HuH-7.5 (cell line): ENCODE measurements around the gene DGUOK.
"Not testable (repeated sequence)": the region's sequence is repeated elsewhere in the genome, so short reads cannot be mapped to it uniquely, and the experiment has no call there.

ENCODE experiments used
- DNase-seq: peaks from one replicate; pipeline ENCODE4 v3.0.0; 2011; ENCODE audit warnings: low spot score

DGUOK gene

DNA sequence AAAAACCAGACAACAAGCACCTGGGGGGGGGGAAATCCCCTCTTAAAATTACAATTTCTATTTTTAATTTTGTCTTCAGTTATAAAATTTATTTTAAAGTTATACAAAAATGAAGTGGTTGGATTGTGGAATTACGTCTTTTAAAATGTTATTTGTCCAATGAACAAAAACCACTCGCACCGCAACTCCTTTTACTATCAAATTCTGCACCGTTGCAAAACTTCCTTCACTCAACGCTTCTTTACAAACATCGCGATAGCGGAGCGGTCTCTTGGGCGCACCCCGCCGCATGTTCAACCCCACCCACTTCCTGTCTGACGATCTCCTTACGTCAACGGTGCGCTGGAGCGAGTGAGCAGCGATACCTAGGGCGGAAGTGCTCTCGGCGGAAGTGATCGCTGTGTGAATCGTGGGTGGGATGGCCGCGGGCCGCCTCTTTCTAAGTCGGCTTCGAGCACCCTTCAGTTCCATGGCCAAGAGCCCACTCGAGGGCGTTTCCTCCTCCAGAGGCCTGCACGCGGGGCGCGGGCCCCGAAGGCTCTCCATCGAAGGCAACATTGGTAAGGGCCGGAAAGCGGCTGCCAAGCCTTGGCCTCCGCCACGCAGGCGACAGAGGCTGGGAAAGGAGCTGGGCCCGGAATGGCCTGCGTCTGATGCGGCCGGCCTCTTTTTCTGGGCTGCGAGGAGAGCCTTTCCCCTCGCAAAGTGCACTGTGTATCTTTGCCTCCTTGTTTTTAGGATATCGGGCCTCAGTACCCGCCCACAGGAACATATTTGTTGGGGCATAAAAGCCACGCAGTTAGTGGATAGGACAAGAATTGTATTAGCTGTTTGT is at the start of gene DGUOK:
TSS of gene DGUOK (plus strand) at position 388 of the 835 bp plus-strand sequence. CDS start at position 419, 31 bp downstream.
- DNase-seq = peak; percentile 78

DNA sequence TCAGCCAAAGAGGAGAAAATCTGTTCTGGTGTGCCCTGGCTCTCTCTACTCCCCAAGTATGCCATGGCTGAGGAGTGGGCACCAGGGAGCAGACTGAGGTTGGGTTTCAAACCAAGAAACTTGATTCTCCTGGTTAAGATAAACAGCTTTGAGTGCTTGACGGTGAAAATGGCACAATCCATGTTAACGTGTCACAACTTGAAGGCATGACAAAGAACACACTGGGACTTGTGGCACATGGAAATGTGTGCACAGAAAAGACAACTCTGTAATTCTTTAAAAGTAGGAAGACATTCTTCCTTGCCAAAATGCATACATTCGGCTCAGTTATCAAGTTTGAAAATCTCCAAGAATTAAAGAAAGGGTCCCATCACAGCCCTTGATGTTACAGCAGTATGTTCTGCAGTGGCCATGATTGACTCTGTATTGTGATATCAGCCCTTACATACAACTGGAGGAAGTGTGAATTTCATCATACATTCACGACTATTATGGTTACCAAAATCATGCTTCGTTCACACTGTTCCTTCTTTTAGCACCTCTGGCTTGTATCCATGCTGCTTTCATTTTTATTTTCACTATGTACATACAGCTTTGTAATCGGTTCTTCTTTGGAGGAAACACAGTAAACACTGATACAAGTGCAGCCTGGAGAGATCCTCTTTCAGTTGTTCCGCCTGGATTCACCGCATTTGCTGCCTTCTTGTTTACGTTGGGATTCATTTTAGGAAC is 49.4 kb upstream of the DGUOK start:
- no peak for DNase-seq

DNA sequence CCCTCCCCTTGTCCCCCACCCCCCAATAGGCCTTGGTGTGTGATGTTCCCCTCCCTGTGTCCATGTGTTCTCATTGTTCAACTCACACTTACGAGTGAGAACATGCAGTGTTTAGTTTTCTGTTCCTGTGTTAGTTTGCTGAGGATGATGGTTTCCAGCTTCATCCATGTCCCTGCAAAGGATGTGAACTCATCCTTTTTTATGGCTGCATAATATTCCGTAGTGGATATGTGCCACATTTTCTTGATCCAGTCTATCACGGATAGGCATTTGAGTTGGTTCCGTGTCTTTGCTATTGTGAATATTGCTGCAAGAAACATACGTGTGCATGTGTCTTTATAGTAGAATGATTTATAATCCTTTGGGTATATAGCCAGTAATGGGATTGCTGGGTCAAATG is 48.7 kb upstream of the DGUOK start:
- not testable (repeated sequence) for DNase-seq

DNA sequence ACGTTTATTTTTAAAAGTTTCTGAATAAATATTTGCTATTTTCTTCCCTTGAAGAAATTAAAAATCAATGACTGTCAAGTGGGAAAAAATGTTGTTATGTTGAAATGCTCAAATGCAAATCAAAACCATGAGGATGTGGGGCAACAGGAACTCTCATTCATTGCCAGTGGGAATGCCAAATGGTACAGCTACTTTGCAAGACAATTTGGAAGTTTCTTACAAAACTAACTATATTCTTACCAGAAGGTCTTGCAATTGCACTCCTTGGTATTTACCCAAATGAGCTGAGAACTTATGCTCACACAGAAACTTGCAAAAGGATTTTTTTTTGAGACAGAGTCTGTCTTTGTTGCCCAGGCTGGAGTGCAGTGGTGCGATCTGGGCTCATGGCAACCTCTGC is 41.3 kb upstream of the DGUOK start:
- DNase-seq = no peak

DNA sequence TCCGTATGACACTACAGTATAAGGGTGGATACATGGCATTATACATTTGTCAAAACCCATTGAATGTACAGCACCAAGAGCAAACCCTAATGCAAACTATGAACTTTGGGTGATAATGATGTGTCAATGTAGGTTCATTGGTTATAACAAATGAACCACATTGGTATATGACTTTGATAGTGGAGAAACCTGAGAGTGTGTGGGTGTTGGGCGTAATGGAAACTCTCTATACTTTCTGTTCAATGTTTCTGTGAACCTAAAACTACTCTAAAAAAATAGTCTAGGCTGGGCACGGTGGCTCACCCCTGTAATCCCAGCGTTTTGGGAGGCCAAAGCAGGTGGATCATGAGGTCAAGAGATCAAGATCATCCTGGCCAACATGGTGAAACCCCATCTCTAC is 40.3 kb upstream of the DGUOK start:
- no peak for DNase-seq

DNA sequence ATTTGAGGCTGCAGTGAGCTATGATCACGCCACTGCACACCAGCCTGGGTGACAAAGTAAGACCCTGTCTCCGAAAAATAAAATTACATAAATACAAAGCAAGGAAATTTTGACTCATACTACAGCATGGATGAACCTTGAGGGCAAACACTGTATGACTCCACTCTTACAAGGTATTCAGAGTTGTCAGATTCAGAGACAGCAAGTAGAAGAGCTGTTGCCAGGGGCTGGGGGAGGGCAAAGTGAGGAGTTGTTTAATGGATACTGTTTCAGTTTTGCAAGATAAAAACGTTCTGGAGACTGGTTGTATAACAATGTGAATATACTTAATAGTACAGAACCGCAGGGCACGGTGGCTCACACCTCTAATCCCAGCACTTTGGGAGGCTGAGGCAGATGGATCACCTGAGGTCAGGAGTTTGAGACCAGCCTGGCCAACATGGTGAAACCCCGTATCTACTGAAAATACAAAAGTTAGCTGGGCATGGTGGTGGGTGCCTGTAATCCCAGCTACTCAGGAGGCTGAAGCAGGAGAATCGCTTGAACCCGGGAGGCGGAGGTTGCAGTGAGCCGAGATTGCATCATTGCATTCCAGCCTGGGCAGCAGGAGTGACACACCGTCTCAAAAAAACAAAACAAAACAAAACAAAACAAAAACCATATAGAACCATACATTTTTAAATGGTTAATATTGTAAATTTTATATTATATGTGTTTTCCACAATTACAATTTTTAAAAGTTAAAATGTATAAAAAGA is 38.9 kb upstream of the DGUOK start:
- not testable (repeated sequence) for DNase-seq

DNA sequence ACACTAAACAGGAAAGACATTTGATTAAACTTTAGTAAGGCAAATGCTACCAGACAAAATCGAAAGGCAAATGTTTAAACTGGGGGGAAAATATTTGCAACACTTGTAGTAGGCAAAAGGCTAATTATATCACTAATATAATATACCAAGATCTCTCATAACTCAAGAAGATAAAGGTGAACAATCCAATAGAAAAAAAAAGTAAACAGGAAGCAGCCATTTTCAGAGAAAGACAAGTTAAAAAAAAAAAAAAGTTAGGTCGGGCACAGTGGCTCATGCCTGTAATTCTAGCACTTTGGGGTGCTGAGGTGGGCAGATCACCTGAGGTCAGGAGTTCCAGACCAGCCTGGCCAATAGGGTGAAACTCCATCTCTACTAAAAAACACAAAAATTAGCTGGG is 38.3 kb upstream of the DGUOK start:
- DNase-seq = no peak

DNA sequence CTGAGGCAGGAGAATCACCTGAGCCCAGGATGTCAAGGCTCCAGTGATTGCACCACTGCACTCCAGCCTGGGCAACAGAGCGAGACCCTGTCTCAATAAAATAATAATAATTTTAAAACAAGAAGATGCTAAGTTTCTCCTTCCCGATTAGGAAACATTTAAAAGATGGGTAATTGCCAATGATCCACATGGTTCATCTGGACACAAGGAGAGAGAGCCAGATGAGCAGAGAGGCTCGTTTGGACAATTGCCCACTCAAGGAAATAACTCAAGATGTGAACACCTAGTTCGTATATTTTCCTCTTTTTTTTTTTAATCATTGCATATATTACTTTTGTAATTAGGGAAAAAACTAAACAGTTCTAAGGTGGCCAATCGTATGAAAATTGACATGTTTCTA is 37.5 kb upstream of the DGUOK start:
- no peak for DNase-seq

DNA sequence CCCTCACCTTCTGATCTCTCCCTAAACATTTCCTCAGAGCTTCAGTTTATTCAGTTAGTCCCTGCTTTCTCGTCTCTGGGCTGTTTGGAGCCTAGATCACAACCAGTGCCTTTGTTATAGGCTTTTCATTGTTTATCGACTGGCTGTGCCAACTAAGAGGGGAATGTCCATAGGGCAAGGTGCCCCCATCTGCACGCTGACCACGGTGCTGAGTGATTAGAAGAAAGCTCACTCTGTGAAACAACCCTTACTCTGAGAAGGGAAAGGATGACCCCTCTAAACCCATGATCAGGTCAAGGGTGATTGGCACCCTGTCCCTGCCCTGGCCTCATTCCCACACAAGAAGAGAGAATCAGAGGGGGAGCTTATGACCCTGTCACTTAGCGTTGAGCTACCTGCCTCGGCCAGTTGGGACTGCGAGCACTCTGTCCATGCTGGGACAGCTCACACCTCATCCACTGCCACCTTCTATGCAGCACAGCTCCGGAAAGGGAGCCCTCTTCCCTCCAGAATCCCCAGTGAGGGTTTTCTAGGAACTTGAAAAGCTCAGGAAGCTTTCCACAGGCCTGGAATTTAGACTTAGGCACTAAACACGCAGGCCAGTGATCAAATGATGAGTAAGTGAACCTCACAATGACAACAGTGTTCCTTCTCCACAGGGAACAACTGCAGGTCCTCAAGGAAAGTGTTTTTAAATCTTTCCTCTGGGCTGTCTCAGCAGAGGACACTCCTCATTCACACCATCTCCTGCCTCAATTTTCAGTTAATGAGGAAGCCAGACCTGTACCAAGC is 36.2 kb upstream of the DGUOK start:
- no peak for DNase-seq

DNA sequence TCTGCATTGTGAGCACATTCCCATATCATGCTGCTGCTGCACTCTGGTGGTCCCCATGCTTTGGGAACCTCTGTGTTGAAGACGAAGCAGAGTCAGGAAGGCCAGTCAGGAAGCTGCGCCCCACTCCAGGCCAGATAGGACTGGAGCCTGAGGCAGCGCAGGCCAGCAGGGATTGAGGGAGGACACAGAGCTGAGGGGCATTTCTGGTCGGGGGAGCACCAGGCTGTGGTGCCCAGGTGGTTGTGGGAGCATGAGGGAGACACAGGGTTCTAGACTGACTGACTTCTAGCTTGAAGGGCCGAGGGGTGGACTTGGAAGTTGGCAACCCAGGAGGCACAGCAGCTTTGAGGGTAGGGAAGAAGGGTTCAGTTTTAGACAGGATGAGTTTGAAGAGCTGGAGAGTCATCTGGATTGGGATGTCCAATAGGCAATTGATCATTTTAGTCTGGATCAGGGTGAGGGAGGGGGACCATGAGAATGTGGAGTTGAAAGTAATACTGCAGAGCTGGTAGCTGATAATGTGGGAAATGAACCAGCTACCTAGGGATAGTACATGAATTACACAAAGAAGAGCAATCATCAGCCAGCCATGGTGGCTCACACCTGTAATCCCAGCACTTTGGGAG is 35.3 kb upstream of the DGUOK start:
- DNase-seq = no peak

DNA sequence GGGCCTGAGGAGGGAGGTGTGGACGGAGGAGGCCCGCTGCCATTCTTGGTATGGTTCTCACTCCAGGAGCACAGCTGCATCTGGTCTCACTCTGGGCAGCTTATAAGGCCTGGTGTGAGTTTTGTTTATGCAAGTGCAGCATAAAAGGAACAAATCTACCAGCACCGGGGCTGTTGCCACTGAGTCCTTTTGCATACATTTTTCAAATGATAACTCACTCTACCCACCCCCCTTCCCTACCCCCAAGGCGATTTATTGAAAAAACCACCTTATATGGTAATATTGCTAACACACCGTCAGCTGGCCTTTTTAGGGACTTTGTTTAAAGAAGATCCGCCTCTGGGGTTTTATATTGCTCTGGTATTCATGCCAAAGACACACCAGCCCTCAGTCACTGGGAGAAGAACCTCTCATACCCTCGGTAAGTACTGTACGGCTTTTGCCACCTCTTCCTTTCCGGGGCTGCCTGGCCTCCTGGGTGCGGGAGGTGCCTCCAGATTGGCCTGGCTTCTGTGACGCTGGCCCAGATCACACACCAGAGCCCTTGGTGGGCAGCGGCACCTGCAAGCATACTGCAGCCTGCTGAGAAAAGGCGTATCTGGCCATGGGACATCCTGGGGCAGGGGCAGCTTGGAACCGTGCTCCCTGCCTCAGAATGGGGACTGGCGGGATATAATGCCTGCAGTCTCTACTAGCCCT is 33.9 kb upstream of the DGUOK start, which contains the start of gene ACTG2:
TSS of gene ACTG2 (plus strand) at position 378 of the 699 bp plus-strand sequence. CDS start 8,304 bp downstream, outside the sequence.
- DNase-seq = no peak

DNA sequence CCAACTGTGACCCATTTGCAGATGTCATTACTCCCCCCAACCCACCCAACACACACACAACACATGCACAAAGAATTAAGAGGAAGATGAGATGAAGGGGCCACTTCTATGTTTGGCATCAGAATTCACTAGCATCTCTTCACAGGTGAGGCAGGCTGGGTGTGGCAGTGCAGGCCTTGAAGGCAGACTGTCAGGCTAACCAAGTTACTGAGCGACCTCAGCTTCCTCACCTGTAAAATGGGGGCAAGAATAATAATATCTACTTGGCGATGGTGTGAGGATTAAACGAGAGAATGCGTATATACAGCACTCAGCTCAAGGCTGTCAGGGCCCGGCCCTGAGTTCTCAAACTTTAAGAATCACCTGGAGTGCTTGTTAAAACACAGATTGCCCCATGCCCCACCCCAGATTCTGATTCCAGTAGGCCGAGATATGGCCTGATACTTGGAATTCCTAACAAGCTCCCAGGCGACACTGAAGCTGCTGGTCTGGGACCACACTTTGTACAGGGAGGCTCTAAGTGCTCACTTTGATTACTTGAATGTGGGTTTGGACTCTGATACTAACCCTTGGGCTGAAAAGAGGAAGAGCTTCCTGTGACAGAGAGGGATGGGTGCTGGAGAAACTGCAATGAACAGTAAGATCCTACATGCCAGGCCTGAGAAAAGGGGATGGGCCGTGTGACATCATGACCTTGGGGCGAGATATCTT is 32.8 kb upstream of the DGUOK start:
- DNase-seq = no peak

DNA sequence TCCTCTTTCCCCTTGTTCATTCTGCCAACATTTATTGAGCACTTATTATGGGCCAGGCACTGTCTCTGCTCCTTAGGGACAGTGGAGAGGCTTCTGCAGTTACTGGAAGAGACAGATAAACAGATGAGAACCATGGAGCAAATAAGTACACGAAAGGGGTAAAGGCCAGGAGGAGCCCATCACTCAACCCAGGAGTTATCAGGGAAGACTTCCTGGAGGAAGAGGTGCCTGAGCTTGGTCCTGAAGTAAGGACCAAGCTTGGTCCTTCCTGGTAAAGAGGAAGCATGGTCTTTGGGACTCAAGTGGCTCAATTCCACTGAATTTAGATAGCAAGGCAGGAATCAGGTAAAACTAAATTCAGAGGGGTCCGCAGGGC is 32.2 kb upstream of the DGUOK start:
- no peak for DNase-seq

DNA sequence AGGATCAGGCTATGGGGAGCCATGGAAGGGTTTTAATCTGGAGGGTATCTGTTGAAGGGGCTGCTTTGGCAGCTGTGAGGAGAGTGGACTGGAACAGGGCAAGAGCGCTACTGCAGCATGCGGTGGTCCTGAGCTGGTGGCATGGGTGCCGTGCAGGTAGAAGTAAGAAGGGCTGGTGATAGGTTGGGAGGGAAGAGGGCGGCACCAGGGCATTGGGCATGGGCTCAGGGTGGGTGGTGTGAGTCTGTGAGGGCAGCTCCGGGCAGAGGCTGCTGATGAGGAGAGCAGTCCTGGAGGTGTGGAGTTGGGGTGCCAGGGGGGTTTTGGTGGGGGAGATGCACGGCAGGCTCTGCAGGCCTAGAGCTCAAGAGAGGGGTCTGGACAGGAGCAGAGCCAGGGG is 31.8 kb upstream of the DGUOK start:
- DNase-seq = no peak

DNA sequence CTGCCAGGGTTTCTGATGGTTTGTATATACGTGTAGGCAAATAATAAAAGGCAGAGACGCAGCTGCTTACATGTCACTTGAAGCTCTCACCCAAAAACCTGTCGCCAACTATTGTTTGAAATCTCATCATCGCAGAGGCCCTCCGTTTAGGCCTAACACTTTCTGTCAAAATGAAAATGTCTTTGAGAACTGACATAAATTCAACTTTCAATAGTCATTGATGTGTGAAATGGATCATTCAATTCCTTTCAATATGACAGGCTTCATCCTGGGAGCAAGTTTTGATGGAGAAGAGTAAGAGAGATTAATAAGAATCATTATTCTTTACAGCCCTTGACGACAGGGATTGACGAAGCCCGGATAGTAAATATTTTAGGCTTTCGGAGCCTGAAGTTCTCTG is 31.2 kb upstream of the DGUOK start:
- no peak for DNase-seq

DNA sequence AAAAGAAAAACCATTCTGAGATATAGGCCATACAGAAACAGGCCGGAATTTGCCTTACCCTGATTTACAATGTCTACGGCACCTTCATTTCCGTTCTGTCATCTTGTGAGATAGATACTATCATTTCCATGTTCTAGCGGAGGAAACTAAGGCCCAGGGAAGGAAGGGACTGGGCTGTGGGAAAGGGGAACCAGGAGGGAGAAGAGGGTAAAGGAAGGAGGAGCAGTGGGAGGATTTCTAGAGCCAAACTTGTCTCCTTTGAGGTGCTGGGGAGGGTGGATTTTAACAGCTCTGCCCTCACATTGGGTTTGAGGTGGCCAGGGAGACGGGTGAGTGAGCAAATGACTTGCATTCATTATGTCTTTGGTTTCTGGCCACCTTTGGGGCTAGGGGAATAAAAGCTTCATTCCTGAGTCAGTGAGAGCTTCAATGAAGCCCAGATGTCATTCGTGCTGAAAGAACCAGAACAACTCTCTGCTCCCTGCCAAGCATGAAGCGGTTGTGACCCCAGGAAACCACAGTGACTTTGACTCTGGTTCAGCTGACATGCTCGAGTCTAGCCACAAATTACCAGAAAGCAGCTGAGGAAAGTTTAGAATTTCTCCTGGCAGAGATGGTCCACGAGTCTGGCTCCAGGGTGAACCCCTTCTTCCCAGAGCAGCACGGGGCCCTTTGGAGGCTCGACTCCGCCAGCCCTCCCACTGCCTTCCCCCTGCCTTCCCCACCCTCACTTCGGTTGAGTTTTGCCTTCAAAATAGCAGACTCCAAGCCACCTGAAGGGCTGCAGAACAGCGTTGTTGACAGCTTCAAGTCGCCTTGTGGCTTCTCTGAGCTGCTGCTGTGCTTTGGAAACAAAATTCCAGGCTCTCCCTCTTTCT is 30.1 kb upstream of the DGUOK start:
- DNase-seq = no peak

DNA sequence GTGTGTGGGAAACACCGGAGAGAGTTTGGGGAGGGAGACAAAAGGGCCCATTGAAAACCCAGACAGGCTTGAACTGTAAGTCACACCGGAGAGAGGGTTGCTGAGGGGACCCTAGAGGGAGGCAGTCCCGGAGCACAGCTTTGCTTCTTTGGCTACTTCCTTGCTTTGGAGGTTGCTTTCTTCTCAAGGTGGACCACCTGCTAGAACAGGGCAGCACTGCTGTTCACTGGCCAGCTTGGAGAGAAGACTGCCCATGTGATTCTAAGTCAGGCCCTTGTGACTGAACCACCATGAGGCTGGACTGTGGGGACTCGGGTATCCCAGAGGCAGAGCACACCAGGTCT is 29.5 kb upstream of the DGUOK start:
- no peak for DNase-seq

DNA sequence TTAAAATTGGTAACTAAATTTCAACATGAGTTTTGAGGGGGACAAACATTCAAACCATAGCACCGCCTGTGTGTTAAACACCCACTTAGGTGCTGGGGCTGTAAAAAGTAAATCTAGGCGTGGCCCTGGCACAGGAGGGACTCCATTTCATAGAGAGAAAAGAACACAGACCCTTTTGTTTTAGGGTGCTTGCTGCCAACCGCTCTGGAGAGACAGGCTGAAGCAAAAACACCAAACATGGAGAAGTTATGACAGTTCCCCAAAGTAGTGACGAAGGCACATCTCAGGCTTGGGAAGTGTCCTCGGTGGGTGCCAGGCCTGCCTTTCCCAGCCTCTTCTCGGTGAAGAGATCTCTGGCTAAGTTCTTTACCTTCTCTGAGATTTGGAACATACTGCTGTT is 28.7 kb upstream of the DGUOK start:
- DNase-seq = no peak

DNA sequence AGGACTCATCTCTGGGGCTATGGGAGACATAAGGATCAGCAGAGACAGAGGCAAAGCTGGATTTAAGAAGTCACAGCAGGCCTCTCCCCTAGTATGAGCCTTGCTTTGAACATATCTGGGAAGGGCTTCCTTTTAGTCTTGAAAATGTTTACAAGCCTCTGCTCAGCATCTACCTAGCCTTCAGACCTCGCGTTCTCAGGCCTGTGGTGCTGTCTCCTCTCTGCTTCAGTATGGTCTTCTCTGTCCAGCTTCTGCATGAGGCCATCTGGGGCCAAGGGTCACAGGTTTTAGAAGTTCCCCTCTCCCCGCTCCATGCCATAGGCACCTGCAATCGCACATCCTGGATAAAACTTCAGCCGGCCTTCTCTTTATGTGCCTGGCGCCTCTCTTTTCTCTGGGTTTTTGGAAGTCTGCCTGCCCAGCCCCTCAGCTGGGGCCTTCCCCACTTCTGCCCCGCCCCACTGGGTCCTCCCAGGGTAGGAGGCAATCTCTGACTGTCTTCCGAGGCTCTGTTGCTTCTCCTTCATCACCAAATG is 26.8 kb upstream of the DGUOK start:
- no peak for DNase-seq
